GM19438 (cell line): ENCODE data around the gene HERPUD1.

Source experiments
- ATAC-seq: cut with Tn5 transposase; IDR thresholded peaks from one replicate; pipeline ENCODE4 v1.9.1; 2021; ENCODE audit warnings: low read depth; ENCODE audit not compliant: unreplicated experiment

HERPUD1 gene

DNA sequence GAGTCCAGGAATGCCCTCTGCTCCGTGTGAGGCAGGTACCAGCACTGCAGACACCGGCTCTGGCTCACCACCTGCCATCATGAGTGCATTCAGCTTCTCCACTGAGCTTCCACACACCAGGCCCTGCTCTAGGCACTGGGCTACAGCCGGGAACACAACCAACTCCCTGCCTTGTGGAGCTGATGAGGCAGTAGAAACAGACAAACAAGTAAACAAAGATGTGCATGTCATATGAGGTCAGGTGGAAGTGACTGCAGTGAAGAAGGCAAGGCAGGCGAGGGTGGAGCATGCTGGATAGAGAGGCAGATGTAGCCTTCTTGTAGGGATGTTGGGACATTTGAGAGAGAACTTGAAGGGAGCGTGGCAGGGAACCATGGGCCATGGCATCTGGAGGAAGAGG lies 62.4 kb downstream of the HERPUD1 start:
- ATAC-seq: no peak
